Lower lobe of right lung (tissue), 2 donors: ENCODE data around the gene MLN. TPM values are rescaled to one million over a fixed set of nuclear protein-coding genes. Genes with fewer than 3 reads are reported as not detected.

Experiments
- ATAC-seq, 2 donors: fragments of 200-7000 bp; cut with Tn5 transposase; one replicate each; pipeline ENCODE4 v1.9.1; 2020 to 2022; ENCODE audit warnings: mild to moderate bottlenecking in 2 of 2, moderate library complexity in 2 of 2
- DNase-seq: peaks from one replicate; pipeline ENCODE4 v3.0.0-alpha.2; 2020
- H3K27ac ChIP-seq: fragments of 200-600 bp; one replicate; pipeline ENCODE4 v1.8.0; 2022
- H3K27me3 ChIP-seq: fragments of 200-600 bp; one replicate; pipeline ENCODE4 v1.8.0; 2022; ENCODE audit warnings: low read depth
- H3K36me3 ChIP-seq: fragments of 200-600 bp; one replicate; pipeline ENCODE4 v1.8.0; 2022; ENCODE audit warnings: mild to moderate bottlenecking
- H3K4me1 ChIP-seq: fragments of 200-600 bp; one replicate; pipeline ENCODE4 v1.8.0; 2022
- H3K4me3 ChIP-seq: fragments of 200-600 bp; one replicate; pipeline ENCODE4 v1.8.0; 2022; ENCODE audit warnings: mild to moderate bottlenecking
- H3K9me3 ChIP-seq: fragments of 200-600 bp; one replicate; pipeline ENCODE4 v1.8.0; 2022
- CTCF ChIP-seq: fragments of 200-600 bp; IDR thresholded peaks from one replicate; pipeline ENCODE4 v1.8.0; 2022; ENCODE audit warnings: antibody characterized with exemption, mild to moderate bottlenecking
- intact Hi-C: fragments of 100-400 bp; cut with DNase I; formaldehyde crosslinking; loops from one replicate; pipeline ENCODE4 v1.11.0; 2022
- total RNA-seq: library from RNA; stranded (reverse); fragmentation: NEBNext Ultra II Directional; extraction: Animal tissue kit (Norgen Biotek cat#: 25700); gene quantifications from one replicate; pipeline ENCODE4 v1.2.1, GENCODE V29; 2021
- donor health status: DM: no; HTN: yes; CAD: no; lungs with severe emphysema.

Gene MLN
- total RNA-seq, 1 donor from 2014 or later, result not detected

DNA sequence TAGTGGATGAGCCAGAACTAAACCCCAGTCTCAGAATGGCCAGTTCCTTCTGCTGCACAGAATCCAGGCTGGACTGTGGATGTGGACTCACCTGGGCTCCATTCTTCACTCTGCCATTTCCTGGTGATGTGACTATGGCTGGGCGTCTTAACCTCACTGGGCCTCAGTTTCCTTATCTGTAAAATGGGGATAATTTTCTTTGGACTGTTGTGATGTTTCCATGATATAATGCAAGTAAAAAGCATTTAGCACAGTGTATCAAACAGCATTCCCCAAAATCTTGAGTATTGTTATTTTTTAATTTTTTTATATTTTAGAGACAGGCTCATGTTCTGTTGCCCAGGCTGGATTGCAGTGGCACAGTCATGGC lies 51.2 kb downstream of the MLN start:
- H3K4me1 ChIP-seq, result no peaks in the 10 kb centered on the region
- no peaks in the 10 kb centered on the region for H3K27me3 ChIP-seq
- H3K36me3 ChIP-seq, result no peaks in the 10 kb centered on the region
- intact Hi-C loops, result no loop called here
- no peak overlapping the region for H3K27ac ChIP-seq
- H3K9me3 ChIP-seq, result no peaks in the 10 kb centered on the region
- no peak for TF ChIP-seq CTCF
- DNase-seq, result no peak
- ATAC-seq, result no peak
- no peak overlapping the region for H3K4me3 ChIP-seq

DNA sequence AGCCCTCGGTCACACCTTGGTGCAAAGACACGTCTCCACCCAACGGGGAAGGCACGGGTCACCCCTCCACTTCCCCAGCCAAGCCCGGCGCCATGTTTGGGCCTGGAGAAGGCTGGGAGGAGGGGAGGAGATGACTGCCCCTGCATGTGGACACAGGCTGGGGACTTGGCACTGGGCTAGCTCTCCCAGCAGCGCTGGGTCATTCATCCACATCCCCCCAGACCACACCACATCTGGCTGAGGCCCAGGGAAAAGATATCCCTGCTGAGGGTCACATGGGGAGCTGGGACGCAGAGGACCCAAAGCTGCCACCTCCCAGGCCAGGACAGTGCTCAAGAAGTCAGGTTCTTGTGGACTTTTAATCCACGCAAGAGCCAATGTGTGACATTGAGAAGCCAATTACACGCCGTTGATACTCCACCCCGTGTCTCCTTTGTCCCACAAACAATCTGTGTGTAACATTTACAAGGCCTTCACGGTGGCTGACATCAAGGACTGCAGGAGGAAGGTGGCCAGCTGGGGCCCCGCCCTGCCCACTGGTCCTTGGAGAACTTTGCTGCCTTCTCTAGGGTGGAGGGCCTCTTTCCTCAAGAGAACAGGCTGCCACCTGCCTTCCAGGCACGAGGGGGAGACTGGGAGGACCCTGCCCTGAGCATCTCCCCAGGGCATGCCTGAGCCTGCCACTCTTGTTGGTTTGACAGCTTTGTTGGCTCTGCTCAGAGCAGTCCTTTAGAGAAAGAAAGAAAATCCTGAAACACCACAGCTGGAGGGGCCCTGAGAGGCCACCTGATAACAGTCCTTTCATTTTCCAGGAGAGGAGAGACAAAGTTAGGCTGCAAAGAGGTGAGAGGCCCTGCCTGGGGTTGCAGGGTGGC lies 51.8 kb downstream of the MLN start:
- Histone ChIP-seq H3K9me3 (no peaks in the 10 kb centered on the region), H3K36me3 (no peaks in the 10 kb centered on the region), H3K4me3 (no peak overlapping the region), H3K27ac (no peak overlapping the region), H3K4me1 (no peaks in the 10 kb centered on the region), H3K27me3 (no peaks in the 10 kb centered on the region)
- intact Hi-C loops, result no loop called here
- no peak for TF ChIP-seq CTCF
- no peak for ATAC-seq
- DNase-seq, result no peak

GRCh38 chr6:33750244-33750991 lies 53.4 kb downstream of the MLN start:
- TF ChIP-seq CTCF, result no peak
- H3K4me1 ChIP-seq, result no peaks in the 10 kb centered on the region
- intact Hi-C loops, result no loop called here
- no peaks in the 10 kb centered on the region for H3K27me3 ChIP-seq
- H3K9me3 ChIP-seq, result no peaks in the 10 kb centered on the region
- H3K36me3 ChIP-seq, result no peaks in the 10 kb centered on the region
- H3K4me3 ChIP-seq, result no peak overlapping the region
- DNase-seq (no peak), ATAC-seq (peak; percentile 12 to 40)
- no peak overlapping the region for H3K27ac ChIP-seq

- Histone ChIP-seq H3K36me3 (no peaks in the 10 kb centered on the region), H3K4me1 (peaks cover 5% of the 10 kb centered on the region), H3K4me3 (no peak overlapping the region), H3K9me3 (no peaks in the 10 kb centered on the region), H3K27ac (no peak overlapping the region), H3K27me3 (no peaks in the 10 kb centered on the region)
- ATAC-seq (no peak), DNase-seq (no peak)
- intact Hi-C loops, result no loop called here
- no peak for TF ChIP-seq CTCF
These were observed 54.4 kb downstream of the MLN start for GRCh38 chr6:33749401-33749800.

- Histone ChIP-seq H3K9me3 (no peaks in the 10 kb centered on the region), H3K36me3 (no peaks in the 10 kb centered on the region), H3K4me3 (no peak overlapping the region), H3K27ac (no peak overlapping the region), H3K4me1 (peaks cover 10% of the 10 kb centered on the region), H3K27me3 (peaks cover 4% of the 10 kb centered on the region)
- intact Hi-C loops, result no loop called here
- no peak for TF ChIP-seq CTCF
- DNase-seq (no peak), ATAC-seq (no peak)
These were observed 55.0 kb downstream of the MLN start for GRCh38 chr6:33748841-33749240.
